ENCODE data around the gene BAHCC1.

Gene BAHCC1

DNA sequence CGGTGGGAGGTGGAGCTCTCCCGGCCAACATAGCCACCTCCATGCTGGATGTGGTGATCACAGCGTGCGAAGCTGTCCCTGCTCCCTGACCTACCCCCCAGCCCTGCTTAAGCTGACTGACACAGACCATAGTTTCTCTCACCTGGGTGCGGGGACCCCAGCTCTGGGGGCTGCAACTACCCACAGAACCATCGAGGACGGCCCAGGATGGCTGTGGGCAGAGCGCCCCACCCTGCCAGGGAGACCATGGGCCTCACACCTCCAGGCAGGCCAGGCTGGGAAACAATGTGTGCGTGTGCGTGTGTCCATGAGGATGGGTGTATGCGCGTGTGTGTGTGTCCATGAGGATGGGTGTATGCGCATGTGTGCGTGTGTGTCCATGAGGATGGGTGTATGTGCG lies 20.4 kb downstream of the BAHCC1 start:
- peaks cover 39% of the 10 kb centered on the region for H3K79me1 ChIP-seq (ENCODE audit: low read depth, low read length)
- H2AFZ ChIP-seq (ENCODE audit: low read length): no peak overlapping the region
- H2BK120ac ChIP-seq (ENCODE audit: low read depth, low read length): no peak overlapping the region
- no peak overlapping the region for H3K27ac ChIP-seq (replicated peaks; ENCODE audit: low read length)
- H2BK12ac ChIP-seq (ENCODE audit: low read length): peak overlapping the region; percentile 30
- no CpG with 5 or more reads among the region's 15 CpGs for WGBS, 2 donors (ENCODE audit: extremely low coverage in 2 of 2, insufficient read length in 2 of 2, insufficient replicate concordance in 1 of 2)
- peak overlapping the region; percentile 18 for H2AK5ac ChIP-seq (ENCODE audit: low read depth, low read length)
- H3K4me1 ChIP-seq (ENCODE audit: control insufficient read depth in 2 of 2, insufficient read depth in 1 of 2, low read depth in 1 of 2, low read length in 2 of 2): peaks cover 19 to 27% of the 10 kb centered on the region in 2 donors
- no peaks in the 10 kb centered on the region for H3K9me3 ChIP-seq (replicated peaks in 1 of 2; ENCODE audit: control insufficient read depth in 2 of 2, insufficient read depth in 1 of 2, low read depth in 1 of 2, low read length in 2 of 2)
- H4K91ac ChIP-seq (ENCODE audit: low read depth, low read length, poor library complexity): no peak overlapping the region
- no peak overlapping the region for H2BK15ac ChIP-seq (ENCODE audit: low read length)
- H3K4me2 ChIP-seq (ENCODE audit: insufficient read depth, low read length, poor library complexity, severe bottlenecking): no peak overlapping the region
- peak overlapping the region in 1 of 2 donors; percentile 41 for H3K4me3 ChIP-seq (ENCODE audit: low read length in 2 of 2)
- H3K27me3 ChIP-seq (ENCODE audit: control insufficient read depth in 3 of 3, insufficient read depth in 3 of 3, low read depth in 1 of 3, low read length in 3 of 3): peaks cover 0 to 2% (median 0%) of the 10 kb centered on the region in 3 experiments
- no peak overlapping the region for H3K9ac ChIP-seq (ENCODE audit: low read depth, low read length, poor library complexity)
- no peak overlapping the region for H3K4ac ChIP-seq (ENCODE audit: low read length)
- H3K18ac ChIP-seq (ENCODE audit: low read length): no peak overlapping the region
- no peak for DNase-seq (ENCODE audit: low spot score)
- peak overlapping the region; percentile 44 for H3K23ac ChIP-seq (ENCODE audit: low read depth, low read length, poor library complexity)
- no peak overlapping the region for H3K14ac ChIP-seq (ENCODE audit: low read length)
- no peak overlapping the region for H2BK5ac ChIP-seq (ENCODE audit: low read length)
- H4K8ac ChIP-seq (ENCODE audit: low read depth, low read length): no peak overlapping the region
- peaks cover 3 to 5% of the 10 kb centered on the region in 2 donors for H3K36me3 ChIP-seq (replicated peaks in 1 of 2; ENCODE audit: control insufficient read depth in 2 of 2, insufficient read depth in 2 of 2, low read length in 2 of 2)

GRCh38 chr17:81416612-81417011 lies 21.4 kb downstream of the BAHCC1 start:
- Histone ChIP-seq H3K18ac (ENCODE audit: low read length) (peak overlapping the region; percentile 64), H3K27ac (replicated peaks; ENCODE audit: low read length) (no peak overlapping the region), H3K79me1 (ENCODE audit: low read depth, low read length) (peaks cover 38% of the 10 kb centered on the region), H3K4me3 (ENCODE audit: low read length in 2 of 2) (peak overlapping the region in 1 of 2 donors; percentile 27), H4K91ac (ENCODE audit: low read depth, low read length, poor library complexity) (no peak overlapping the region), H3K36me3 (replicated peaks in 1 of 2; ENCODE audit: control insufficient read depth in 2 of 2, insufficient read depth in 2 of 2, low read length in 2 of 2) (peaks cover 3 to 5% of the 10 kb centered on the region in 2 donors), H3K23ac (ENCODE audit: low read depth, low read length, poor library complexity) (peak overlapping the region; percentile 44), H3K4me2 (ENCODE audit: insufficient read depth, low read length, poor library complexity, severe bottlenecking) (no peak overlapping the region), H3K14ac (ENCODE audit: low read length) (peak overlapping the region; percentile 97), H2BK15ac (ENCODE audit: low read length) (no peak overlapping the region), H2BK5ac (ENCODE audit: low read length) (peak overlapping the region; percentile 24), H2BK120ac (ENCODE audit: low read depth, low read length) (peak overlapping the region; percentile 61), H2BK12ac (ENCODE audit: low read length) (peak overlapping the region; percentile 2), H3K4ac (ENCODE audit: low read length) (no peak overlapping the region), H4K8ac (ENCODE audit: low read depth, low read length) (no peak overlapping the region), H2AK5ac (ENCODE audit: low read depth, low read length) (peak overlapping the region; percentile 70), H2AFZ (ENCODE audit: low read length) (no peak overlapping the region), H3K9ac (ENCODE audit: low read depth, low read length, poor library complexity) (peak overlapping the region; percentile 78), H3K9me3 (replicated peaks in 1 of 2; ENCODE audit: control insufficient read depth in 2 of 2, insufficient read depth in 1 of 2, low read depth in 1 of 2, low read length in 2 of 2) (no peaks in the 10 kb centered on the region), H3K4me1 (ENCODE audit: control insufficient read depth in 2 of 2, insufficient read depth in 1 of 2, low read depth in 1 of 2, low read length in 2 of 2) (peaks cover 19 to 22% of the 10 kb centered on the region in 2 donors), H3K27me3 (ENCODE audit: control insufficient read depth in 3 of 3, insufficient read depth in 3 of 3, low read depth in 1 of 3, low read length in 3 of 3) (peaks cover 0 to 2% (median 0%) of the 10 kb centered on the region in 3 experiments)
- DNase-seq (ENCODE audit: low spot score): no peak
- no CpG with 5 or more reads among the region's 10 CpGs for WGBS, 2 donors (ENCODE audit: extremely low coverage in 2 of 2, insufficient read length in 2 of 2, insufficient replicate concordance in 1 of 2)

- H3K27ac ChIP-seq (replicated peaks; ENCODE audit: low read length): no peak overlapping the region
- no peak for DNase-seq (ENCODE audit: low spot score)
Observed at GRCh38 chr17:81417049-81417878, 22.0 kb downstream of the BAHCC1 start.

More at GRCh38 chr17:81417049-81417878, 22.0 kb downstream of the BAHCC1 start:
- Histone ChIP-seq H3K4ac (ENCODE audit: low read length) (no peak overlapping the region), H3K9ac (ENCODE audit: low read depth, low read length, poor library complexity) (no peak overlapping the region), H3K36me3 (replicated peaks in 1 of 2; ENCODE audit: control insufficient read depth in 2 of 2, insufficient read depth in 2 of 2, low read length in 2 of 2) (peaks cover 3 to 5% of the 10 kb centered on the region in 2 donors), H2AFZ (ENCODE audit: low read length) (no peak overlapping the region), H3K9me3 (replicated peaks in 1 of 2; ENCODE audit: control insufficient read depth in 2 of 2, insufficient read depth in 1 of 2, low read depth in 1 of 2, low read length in 2 of 2) (no peaks in the 10 kb centered on the region), H3K4me3 (ENCODE audit: low read length in 2 of 2) (no peak overlapping the region), H3K18ac (ENCODE audit: low read length) (peak overlapping the region; percentile 64), H3K23ac (ENCODE audit: low read depth, low read length, poor library complexity) (peak overlapping the region; percentile 44), H3K4me2 (ENCODE audit: insufficient read depth, low read length, poor library complexity, severe bottlenecking) (no peak overlapping the region), H2AK5ac (ENCODE audit: low read depth, low read length) (peak overlapping the region; percentile 70), H2BK12ac (ENCODE audit: low read length) (no peak overlapping the region), H4K8ac (ENCODE audit: low read depth, low read length) (no peak overlapping the region), H2BK15ac (ENCODE audit: low read length) (no peak overlapping the region), H3K14ac (ENCODE audit: low read length) (peak overlapping the region; percentile 97), H3K79me1 (ENCODE audit: low read depth, low read length) (peaks cover 39% of the 10 kb centered on the region), H2BK120ac (ENCODE audit: low read depth, low read length) (peak overlapping the region; percentile 61), H3K4me1 (ENCODE audit: control insufficient read depth in 2 of 2, insufficient read depth in 1 of 2, low read depth in 1 of 2, low read length in 2 of 2) (peaks cover 17% of the 10 kb centered on the region in 2 donors), H3K27me3 (ENCODE audit: control insufficient read depth in 3 of 3, insufficient read depth in 3 of 3, low read depth in 1 of 3, low read length in 3 of 3) (peaks cover 0 to 2% (median 0%) of the 10 kb centered on the region in 3 experiments), H2BK5ac (ENCODE audit: low read length) (peak overlapping the region; percentile 87), H4K91ac (ENCODE audit: low read depth, low read length, poor library complexity) (no peak overlapping the region)
- no CpG with 5 or more reads among the region's 38 CpGs for WGBS, 2 donors (ENCODE audit: extremely low coverage in 2 of 2, insufficient read length in 2 of 2, insufficient replicate concordance in 1 of 2)

Measured in neuronal stem cell (in vitro differentiated cells).